Endothelial cell of umbilical vein (primary cell): ENCODE data around the gene NRXN3.

Experiments
- CTCF ChIP-seq, 2 donors: IDR thresholded peaks; 1 replicate in 1 of 2; 2 replicates in 1 of 2; pipeline ENCODE4 v1.5.1; 2011; ENCODE audit warnings: low read length in 2 of 2, mild to moderate bottlenecking in 2 of 2, moderate library complexity in 2 of 2, control low read depth in 1 of 2, inconsistent platforms in 1 of 2, low read depth in 1 of 2; ENCODE audit not compliant: insufficient read depth in 1 of 2; ENCODE audit errors: extremely low read depth in 1 of 2
- EZH2 ChIP-seq: IDR thresholded peaks from 2 replicates; pipeline ENCODE4 v1.6.1; 2012; ENCODE audit warnings: borderline replicate concordance, low read depth, mild to moderate bottlenecking, moderate library complexity, low read length, inconsistent platforms; ENCODE audit not compliant: severe bottlenecking
- GATA2 ChIP-seq: IDR thresholded peaks from 2 replicates; pipeline ENCODE4 v1.7.0; 2011; ENCODE audit warnings: low read depth, mild to moderate bottlenecking, moderate library complexity, mixed read lengths, low read length; ENCODE audit not compliant: insufficient read length, insufficient read depth
- JUN ChIP-seq: IDR thresholded peaks from 2 replicates; pipeline ENCODE4 v1.6.1; 2011; ENCODE audit warnings: borderline replicate concordance, low read depth; ENCODE audit not compliant: insufficient read length, insufficient read depth
- MAX ChIP-seq: IDR thresholded peaks from 2 replicates; pipeline ENCODE4 v1.6.1; 2011; ENCODE audit not compliant: insufficient read depth, insufficient read length
- POLR2A ChIP-seq: IDR thresholded peaks from 2 replicates; pipeline ENCODE4 v1.6.1; 2012; ENCODE audit warnings: low read depth, mild to moderate bottlenecking, control low read depth, low read length
- POLR2AphosphoS5 ChIP-seq: IDR thresholded peaks from 2 replicates; pipeline ENCODE4 v1.6.1; 2012; ENCODE audit warnings: low read depth, mild to moderate bottlenecking, control low read depth, low read length, moderate library complexity; ENCODE audit not compliant: insufficient read depth

- no peak for TF ChIP-seq POLR2AphosphoS5
- TF ChIP-seq EZH2 = no peak
- no peak for TF ChIP-seq CTCF (IDR thresholded peaks at IDR 0.05; ENCODE audit: extremely low read depth in 1 of 2, insufficient read depth in 1 of 2, low read depth in 1 of 2, low read length in 2 of 2)
- no peak for TF ChIP-seq JUN
- no peak for TF ChIP-seq GATA2
- no peak for TF ChIP-seq MAX
- TF ChIP-seq POLR2A = no peak
Observed at GRCh38 chr14:79534703-79535353, 1364.7 kb downstream of the NRXN3 start.
